Mammary epithelial cell (primary cell): ENCODE measurements around the gene DDX25.

ENCODE experiments used
- EZH2 ChIP-seq: IDR thresholded peaks from 2 replicates; pipeline ENCODE4 v1.6.1; 2012; ENCODE audit warnings: low read length, inconsistent platforms, borderline replicate concordance
- TF ChIP-seq, protein P1 (sequence below), 2 donors: IDR thresholded peaks in 1 of 2; conservative IDR thresholded peaks in 1 of 2; 2 replicates each; pipeline ENCODE4 v1.5.1; 2011 to 2012; ENCODE audit warnings: inconsistent platforms in 2 of 2, low read length in 2 of 2, mild to moderate bottlenecking in 2 of 2, control low read depth in 1 of 2, low read depth in 1 of 2; ENCODE audit not compliant: insufficient read depth in 1 of 2; ENCODE audit errors: extremely low read depth in 1 of 2

DNA sequence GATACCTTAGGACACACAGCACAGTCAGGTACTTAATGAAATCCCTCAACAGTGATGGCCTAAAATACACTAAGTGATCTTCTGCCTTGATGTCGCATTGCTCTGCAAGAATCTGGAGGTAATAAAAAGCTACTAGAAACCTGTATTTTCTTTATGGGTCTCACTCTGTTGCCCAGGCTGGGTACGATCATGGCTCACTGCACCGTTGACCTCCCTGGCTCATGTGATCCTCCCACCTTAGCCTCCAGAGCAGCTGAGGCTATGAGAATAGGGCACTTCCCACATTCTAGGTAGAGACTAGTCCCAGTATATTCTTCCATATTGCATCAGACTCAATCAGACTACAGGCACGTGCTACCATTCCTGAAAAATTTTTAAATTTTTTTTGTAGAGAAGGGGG, 63.2 kb downstream of the DDX25 start:
- TF ChIP-seq, protein P1, sequence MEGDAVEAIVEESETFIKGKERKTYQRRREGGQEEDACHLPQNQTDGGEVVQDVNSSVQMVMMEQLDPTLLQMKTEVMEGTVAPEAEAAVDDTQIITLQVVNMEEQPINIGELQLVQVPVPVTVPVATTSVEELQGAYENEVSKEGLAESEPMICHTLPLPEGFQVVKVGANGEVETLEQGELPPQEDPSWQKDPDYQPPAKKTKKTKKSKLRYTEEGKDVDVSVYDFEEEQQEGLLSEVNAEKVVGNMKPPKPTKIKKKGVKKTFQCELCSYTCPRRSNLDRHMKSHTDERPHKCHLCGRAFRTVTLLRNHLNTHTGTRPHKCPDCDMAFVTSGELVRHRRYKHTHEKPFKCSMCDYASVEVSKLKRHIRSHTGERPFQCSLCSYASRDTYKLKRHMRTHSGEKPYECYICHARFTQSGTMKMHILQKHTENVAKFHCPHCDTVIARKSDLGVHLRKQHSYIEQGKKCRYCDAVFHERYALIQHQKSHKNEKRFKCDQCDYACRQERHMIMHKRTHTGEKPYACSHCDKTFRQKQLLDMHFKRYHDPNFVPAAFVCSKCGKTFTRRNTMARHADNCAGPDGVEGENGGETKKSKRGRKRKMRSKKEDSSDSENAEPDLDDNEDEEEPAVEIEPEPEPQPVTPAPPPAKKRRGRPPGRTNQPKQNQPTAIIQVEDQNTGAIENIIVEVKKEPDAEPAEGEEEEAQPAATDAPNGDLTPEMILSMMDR (conservative IDR thresholded peaks at IDR 0.05 in 1 of 2, IDR thresholded peaks at IDR 0.05 in 1 of 2; ENCODE audit: extremely low read depth in 1 of 2, insufficient read depth in 1 of 2, low read depth in 1 of 2, low read length in 2 of 2) = no peak
- TF ChIP-seq EZH2 = no peak
